IMR-90 (cell line): Measurements from ENCODE around the gene FBXW2. TPM values are rescaled to one million over a fixed set of nuclear protein-coding genes. Genes with fewer than 3 reads are reported as not detected.

Experiments used
- ATAC-seq: fragments of 200-7000 bp; cut with Tn5 transposase; 2 replicates; pipeline ENCODE4 v1.9.1; 2020; ENCODE audit warnings: low read depth, mild to moderate bottlenecking, moderate library complexity
- BruUV-seq: library from RNA; stranded (reverse); fragments of 400-500 nt; replicated peaks from 2 replicates; lab custom pipeline; 2021; lab: Mats Ljungman, UMichigan
- CTCF ChIA-PET: fragments of 300-600 bp; formaldehyde crosslinking; extraction: SDS; loops from one replicate; lab custom pipeline; 2021; ENCODE audit warnings: antibody characterized with exemption; lab: Yijun Ruan, JAX
- POLR2A ChIA-PET: fragments of 300-600 bp; sonication (Branson Sonifier 250); formaldehyde crosslinking; loops from one replicate; lab custom pipeline; 2022; ENCODE audit warnings: antibody characterized with exemption; ENCODE audit not compliant: unreplicated experiment; lab: Charles Lee
- DNase-seq: peaks from one replicate; pipeline ENCODE4 v3.0.0; 2013
- H2AFZ ChIP-seq: replicated peaks from 2 replicates; pipeline ENCODE3; 2013; ENCODE audit warnings: low read length, mild to moderate bottlenecking; ENCODE audit not compliant: poor library complexity
- H2AK5ac ChIP-seq: 2 replicates; pipeline ENCODE4 v1.6.1; 2013; ENCODE audit warnings: low read depth, low read length, inconsistent platforms
- H2AK9ac ChIP-seq: replicated peaks from 2 replicates; pipeline ENCODE3; 2013; ENCODE audit warnings: mild to moderate bottlenecking, low read depth, low read length, moderate library complexity; ENCODE audit not compliant: poor library complexity
- H2BK120ac ChIP-seq: 2 replicates; pipeline ENCODE4 v1.6.1; 2013; ENCODE audit warnings: low read depth, low read length, inconsistent platforms
- H2BK15ac ChIP-seq: 3 replicates; pipeline ENCODE4 v1.6.1; 2013; ENCODE audit warnings: low read depth, low read length, inconsistent platforms
- H2BK20ac ChIP-seq: 2 replicates; pipeline ENCODE4 v1.6.1; 2013; ENCODE audit warnings: low read depth, mild to moderate bottlenecking, inconsistent platforms, low read length, moderate library complexity
- H2BK5ac ChIP-seq: 2 replicates; pipeline ENCODE4 v1.6.1; 2013; ENCODE audit warnings: mild to moderate bottlenecking, low read depth, low read length, inconsistent platforms; ENCODE audit not compliant: poor library complexity, severe bottlenecking
- H3K14ac ChIP-seq: replicated peaks from 2 replicates; pipeline ENCODE4 v1.6.1; 2013; ENCODE audit warnings: low read depth, low read length, inconsistent platforms
- H3K18ac ChIP-seq: 2 replicates; pipeline ENCODE4 v1.6.1; 2013; ENCODE audit warnings: low read depth, low read length, control low read depth
- H3K23ac ChIP-seq: 2 replicates; pipeline ENCODE4 v1.6.1; 2013; ENCODE audit warnings: low read depth, low read length, inconsistent platforms
- H3K27ac ChIP-seq: 2 replicates; pipeline ENCODE4 v1.5.1; 2013; ENCODE audit warnings: mild to moderate bottlenecking, control low read depth, low read length; ENCODE audit not compliant: insufficient read depth
- H3K27me3 ChIP-seq: 2 replicates; pipeline ENCODE4 v1.6.1; 2013; ENCODE audit warnings: low read length; ENCODE audit not compliant: control insufficient read depth, insufficient read depth
- H3K36me3 ChIP-seq: 2 replicates; pipeline ENCODE4 v1.6.1; 2013; ENCODE audit warnings: low read length, mixed read lengths; ENCODE audit not compliant: control insufficient read depth, insufficient read depth
- H3K4ac ChIP-seq: 2 replicates; pipeline ENCODE4 v1.6.1; 2013; ENCODE audit warnings: low read depth, low read length, inconsistent platforms
- H3K4me1 ChIP-seq: 2 replicates; pipeline ENCODE4 v1.6.1; 2013; ENCODE audit warnings: low read length, mixed read lengths; ENCODE audit not compliant: control insufficient read depth, insufficient read depth
- H3K4me2 ChIP-seq: 2 replicates; pipeline ENCODE4 v1.6.1; 2013; ENCODE audit warnings: low read depth, mild to moderate bottlenecking, control low read depth, low read length, moderate library complexity
- H3K4me3 ChIP-seq: 2 replicates; pipeline ENCODE4 v1.5.1; 2013; ENCODE audit warnings: low read depth, mild to moderate bottlenecking, control low read depth, low read length, moderate library complexity; ENCODE audit not compliant: insufficient read depth
- H3K56ac ChIP-seq: 2 replicates; pipeline ENCODE4 v1.6.1; 2013; ENCODE audit warnings: low read length, inconsistent platforms; ENCODE audit not compliant: insufficient read depth; ENCODE audit errors: extremely low read depth
- H3K79me1 ChIP-seq, 2 experiments: 2 replicates each; pipeline ENCODE4 v1.6.1; 2013; ENCODE audit warnings: low read length in 2 of 2, inconsistent platforms in 1 of 2, low read depth in 1 of 2
- H3K9ac ChIP-seq: 2 replicates; pipeline ENCODE4 v1.6.1; 2013; ENCODE audit warnings: low read depth, low read length, control low read depth
- H3K9me1 ChIP-seq: 2 replicates; pipeline ENCODE4 v1.6.1; 2013; ENCODE audit warnings: low read length, inconsistent platforms; ENCODE audit not compliant: insufficient read depth
- H3K9me3 ChIP-seq: 2 replicates; pipeline ENCODE4 v1.6.1; 2013; ENCODE audit warnings: low read length; ENCODE audit not compliant: control insufficient read depth, insufficient read depth
- H4K20me1 ChIP-seq: 2 replicates; pipeline ENCODE4 v1.6.1; 2013; ENCODE audit warnings: low read length, inconsistent platforms; ENCODE audit not compliant: insufficient read depth
- H4K5ac ChIP-seq: 2 replicates; pipeline ENCODE4 v1.6.1; 2013; ENCODE audit warnings: mild to moderate bottlenecking, low read depth, low read length, control low read depth
- H4K8ac ChIP-seq, 2 experiments: 2 replicates each; pipeline ENCODE4 v1.6.1; 2013; ENCODE audit warnings: low read depth in 2 of 2, low read length in 2 of 2, control low read depth in 1 of 2, inconsistent platforms in 1 of 2
- H4K91ac ChIP-seq: 2 replicates; pipeline ENCODE4 v1.6.1; 2013; ENCODE audit warnings: low read depth, low read length, inconsistent platforms; ENCODE audit not compliant: insufficient read depth
- CEBPB ChIP-seq: IDR thresholded peaks from 2 replicates; pipeline ENCODE4 v1.6.1; 2012; ENCODE audit warnings: low read depth, low read length, improper control_type of control experiment
- CTCF ChIP-seq: conservative IDR thresholded peaks from 2 replicates; pipeline ENCODE4 v1.5.1; 2012; ENCODE audit warnings: mild to moderate bottlenecking, low read depth, low read length, improper control_type of control experiment
- whole genome bisulfite sequencing, 2 experiments: methylation state at CpG; one replicate each; pipeline versions ENCODE4 v1.1.5 to v1.1.7; 2013; ENCODE audit warnings: missing lambda C conversion rate in 2 of 2; ENCODE audit not compliant: insufficient read length in 1 of 2; ENCODE audit errors: extremely low coverage in 2 of 2; 5-methylcytosine and 5-hydroxymethylcytosine counted together
- dilution Hi-C: fragments of 300-500 bp; cut with HindIII; formaldehyde crosslinking; loops from one replicate; pipeline ENCODE4 v1.14.3; 2018; ENCODE audit warnings: low sequenced_read_pairs; ENCODE audit not compliant: unreplicated experiment
- in situ Hi-C: fragments of 300-500 bp; cut with MboI; formaldehyde crosslinking; loops from 3 replicates; pipeline ENCODE4 v1.14.3; 2019; ENCODE audit warnings: low sequenced_read_pairs, inconsistent platforms, mixed read lengths
- intact Hi-C: fragments of 100-400 bp; cut with micrococcal nuclease; formaldehyde crosslinking; loops from 2 replicates; pipeline ENCODE4 v1.10.0; 2022
- polyA plus RNA-seq, 3 experiments: library from polyadenylated mRNA; depleted of rRNA; stranded (reverse); fragments of >200 nt; gene quantifications; 2 replicates each; pipeline ENCODE4 v1.2.3, GENCODE V29; 2012; ENCODE audit warnings: low replicate concordance in 1 of 3
- total RNA-seq: library from RNA; depleted of rRNA; stranded (reverse); fragments of >200 nt; gene quantifications from 2 replicates; pipeline ENCODE4 v1.2.3, GENCODE V29; 2012

Gene FBXW2
- total and polyA plus RNA-seq, 2 of the 4 experiments (the other 2 are of a cell fraction) = 27.1 to 43.5 TPM

DNA sequence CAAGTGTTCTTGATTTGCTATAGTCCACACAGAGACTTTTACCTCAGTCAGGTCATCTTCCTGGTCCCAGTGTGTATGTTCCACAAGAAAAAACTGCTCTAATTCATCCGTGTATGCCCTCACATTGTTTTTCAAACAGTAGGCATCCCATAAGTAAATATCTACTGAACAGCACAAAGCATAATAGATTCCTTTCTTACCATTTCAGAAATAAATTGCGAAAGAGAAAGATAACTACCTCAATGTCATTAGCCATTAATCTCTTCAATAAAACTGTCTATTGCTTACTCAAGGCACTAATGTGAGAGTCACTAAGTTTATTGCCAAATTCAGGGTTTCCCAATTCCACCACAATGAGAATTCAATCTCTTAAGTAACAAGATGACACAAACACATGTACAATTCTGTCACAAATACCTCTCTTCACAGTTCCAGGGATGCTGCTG lies 9.6 kb downstream of the FBXW2 start:
- peaks cover 29 to 50% of the 10 kb centered on the region in 2 experiments for H3K79me1 ChIP-seq
- no peak overlapping the region for H3K27ac ChIP-seq
- no peak overlapping the region for H2BK15ac ChIP-seq
- POLR2A ChIA-PET = interaction anchor here (0.7 kb wide), 1 partner anchor 191 kb away, joined by 5 read pairs; no protein-coding TSS in a partner anchor
- no peak overlapping the region for H3K18ac ChIP-seq
- H3K9me3 ChIP-seq = no peaks in the 10 kb centered on the region
- H2AK9ac ChIP-seq = no peak overlapping the region
- no peak overlapping the region for H3K4me2 ChIP-seq
- peaks cover 8% of the 10 kb centered on the region; the same call in 1 of the 2 replicates for H4K20me1 ChIP-seq
- intact Hi-C loops = no loop called here
- no peak overlapping the region for H4K5ac ChIP-seq
- WGBS, 2 experiments = 83% methylated on average over 1 of the region's 2 CpGs; no CpG with 5 or more reads in 1 of the 2 experiments
- no peak overlapping the region for H3K56ac ChIP-seq
- H2BK20ac ChIP-seq = no peak overlapping the region
- H3K4me1 ChIP-seq = 0 out of 2 replicates have a peak, but pooled peaks cover 1% of the 10 kb centered on the region
- no peak overlapping the region for H2BK120ac ChIP-seq
- dilution Hi-C loops = no loop called here
- peak; percentile 38 for DNase-seq
- H2AK5ac ChIP-seq = no peak overlapping the region
- no TSS peak for BruUV-seq
- TF ChIP-seq CTCF = no peak
- TF ChIP-seq CEBPB = peak; percentile 66
- H3K27me3 ChIP-seq = no peaks in the 10 kb centered on the region
- CTCF ChIA-PET = no interaction called here
- H3K4me3 ChIP-seq = no peak overlapping the region
- H2AFZ ChIP-seq = no peak overlapping the region
- H3K9ac ChIP-seq = no peak overlapping the region
- ATAC-seq = no peak; the same call in 1 of the 2 replicates
- in situ Hi-C loops = no loop called here
- H3K4ac ChIP-seq = no peak overlapping the region
- no peak overlapping the region for H3K23ac ChIP-seq
- no peak overlapping the region for H4K91ac ChIP-seq
- H4K8ac ChIP-seq = no peak overlapping the region
- H3K36me3 ChIP-seq = peaks cover 19% of the 10 kb centered on the region
- H3K9me1 ChIP-seq = peaks cover 2% of the 10 kb centered on the region; the same call in 1 of the 2 replicates
- H2BK5ac ChIP-seq = no peak overlapping the region
- H3K14ac ChIP-seq = no peak overlapping the region
